Mesothelial cell of epicardium (in vitro differentiated cells): ENCODE data around the gene PCSK5. TPM values are rescaled to one million over a fixed set of nuclear protein-coding genes. Genes with fewer than 3 reads are reported as not detected.

Experiments used
- DNase-seq, 2 experiments: peaks; one replicate each; pipeline ENCODE4 v3.0.0; 2021; ENCODE audit warnings: low spot score in 2 of 2; ENCODE audit not compliant: unreplicated experiment in 2 of 2
- H3K27ac Mint-ChIP-seq: 2 replicates; pipeline ENCODE4 v1.8.0; 2021; ENCODE audit warnings: mixed read lengths
- H3K27me3 Mint-ChIP-seq: 2 replicates; pipeline ENCODE4 v1.8.0; 2021; ENCODE audit warnings: low read depth, mixed read lengths
- H3K36me3 Mint-ChIP-seq: 2 replicates; pipeline ENCODE4 v1.8.0; 2021; ENCODE audit warnings: mixed read lengths
- H3K4me1 Mint-ChIP-seq: 2 replicates; pipeline ENCODE4 v1.8.0; 2021; ENCODE audit warnings: mixed read lengths
- H3K4me3 Mint-ChIP-seq: 2 replicates; pipeline ENCODE4 v1.8.0; 2021; ENCODE audit warnings: mild to moderate bottlenecking, moderate library complexity, mixed read lengths
- H3K9me3 Mint-ChIP-seq: 2 replicates; pipeline ENCODE4 v1.8.0; 2021; ENCODE audit warnings: mixed read lengths
- total RNA-seq: library from RNA; stranded (reverse); gene quantifications from 3 replicates; pipeline ENCODE4 v1.2.1, GENCODE V29; 2021
- TF ChIP-seq, protein P1 (sequence below): fragments of 200-600 bp; sonication (generic); IDR thresholded peaks from one replicate; pipeline ENCODE4 v1.5.0; 2021; ENCODE audit warnings: antibody characterized with exemption; ENCODE audit not compliant: unreplicated experiment

The PCSK5 gene
- total RNA-seq, 1 donor from 2014 or later: 15.7 TPM

DNA sequence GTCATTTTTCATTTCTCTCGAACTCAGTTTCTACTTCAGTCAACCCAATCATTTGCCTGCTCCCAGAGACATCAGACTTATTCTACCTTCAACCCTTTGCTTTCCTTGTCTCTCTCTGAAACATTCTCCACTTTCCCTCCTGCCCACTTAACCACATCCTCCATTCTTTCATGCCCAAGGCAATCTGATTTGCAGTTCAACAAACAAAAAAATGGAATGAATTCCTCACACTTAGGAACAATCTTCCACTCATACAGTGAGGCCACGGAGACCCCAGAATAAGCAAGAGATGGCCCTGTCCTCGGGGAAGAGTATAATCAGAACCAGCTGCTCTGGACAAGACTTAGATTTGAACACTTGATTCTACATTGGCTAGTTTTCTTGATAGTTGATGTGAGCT, 323.3 kb downstream of the PCSK5 start:
- DNase-seq: no peak
- Mint-ChIP-seq H3K4me3 (no peak overlapping the region), H3K27me3 (no peaks in the 10 kb centered on the region), H3K9me3 (peaks cover 5% of the 10 kb centered on the region), H3K27ac (no peak overlapping the region), H3K36me3 (no peaks in the 10 kb centered on the region), H3K4me1 (peaks cover 10% of the 10 kb centered on the region)
- TF ChIP-seq, protein P1, sequence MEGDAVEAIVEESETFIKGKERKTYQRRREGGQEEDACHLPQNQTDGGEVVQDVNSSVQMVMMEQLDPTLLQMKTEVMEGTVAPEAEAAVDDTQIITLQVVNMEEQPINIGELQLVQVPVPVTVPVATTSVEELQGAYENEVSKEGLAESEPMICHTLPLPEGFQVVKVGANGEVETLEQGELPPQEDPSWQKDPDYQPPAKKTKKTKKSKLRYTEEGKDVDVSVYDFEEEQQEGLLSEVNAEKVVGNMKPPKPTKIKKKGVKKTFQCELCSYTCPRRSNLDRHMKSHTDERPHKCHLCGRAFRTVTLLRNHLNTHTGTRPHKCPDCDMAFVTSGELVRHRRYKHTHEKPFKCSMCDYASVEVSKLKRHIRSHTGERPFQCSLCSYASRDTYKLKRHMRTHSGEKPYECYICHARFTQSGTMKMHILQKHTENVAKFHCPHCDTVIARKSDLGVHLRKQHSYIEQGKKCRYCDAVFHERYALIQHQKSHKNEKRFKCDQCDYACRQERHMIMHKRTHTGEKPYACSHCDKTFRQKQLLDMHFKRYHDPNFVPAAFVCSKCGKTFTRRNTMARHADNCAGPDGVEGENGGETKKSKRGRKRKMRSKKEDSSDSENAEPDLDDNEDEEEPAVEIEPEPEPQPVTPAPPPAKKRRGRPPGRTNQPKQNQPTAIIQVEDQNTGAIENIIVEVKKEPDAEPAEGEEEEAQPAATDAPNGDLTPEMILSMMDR: no peak

DNA sequence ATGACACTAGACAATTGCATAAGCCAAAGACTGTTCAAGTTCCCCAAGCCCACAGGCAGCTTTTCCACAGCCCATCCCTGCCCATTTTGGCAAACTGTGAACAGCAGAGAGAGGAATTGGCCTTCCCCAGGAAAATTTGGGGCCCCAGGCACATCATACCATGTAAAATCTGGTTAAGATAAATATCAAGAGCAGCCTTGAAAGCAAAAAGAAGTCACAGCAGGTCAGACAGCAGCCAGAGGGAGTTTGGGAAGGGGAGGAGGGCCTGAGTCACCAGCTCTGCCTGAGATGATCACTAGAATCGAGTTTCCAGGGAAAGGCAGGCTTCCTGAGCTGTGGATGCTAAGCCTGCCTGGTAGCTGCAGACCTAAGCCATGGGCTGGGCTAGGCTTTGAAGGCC, 324.6 kb downstream of the PCSK5 start:
- Mint-ChIP-seq H3K9me3 (peaks cover 5% of the 10 kb centered on the region), H3K27me3 (no peaks in the 10 kb centered on the region), H3K36me3 (no peaks in the 10 kb centered on the region), H3K4me3 (no peak overlapping the region), H3K27ac (no peak overlapping the region), H3K4me1 (peaks cover 14% of the 10 kb centered on the region)
- TF ChIP-seq, protein P1: no peak
- DNase-seq: no peak

DNA sequence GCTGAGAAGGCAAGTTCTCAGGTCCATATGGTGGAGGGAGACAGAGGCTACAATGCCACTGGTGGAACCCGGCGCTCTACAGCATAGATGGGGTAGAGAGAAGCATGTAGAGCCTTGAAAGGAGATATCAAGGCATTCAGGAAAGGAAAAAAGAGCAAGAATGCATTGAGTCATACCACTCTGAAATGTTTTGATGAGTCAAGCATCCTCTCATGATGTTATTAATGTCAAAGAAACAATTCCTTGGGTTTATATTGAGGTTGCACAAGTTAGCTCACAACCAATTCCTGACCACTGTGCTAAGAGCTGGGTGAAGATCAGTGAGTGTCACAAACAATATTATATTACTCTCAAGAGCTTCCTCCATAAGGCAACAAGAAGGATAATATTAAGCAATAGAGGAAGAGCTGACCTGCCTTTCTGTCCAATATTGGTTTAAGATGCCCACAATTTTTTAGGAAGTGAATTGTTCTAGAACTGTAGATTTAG, 325.7 kb downstream of the PCSK5 start:
- Mint-ChIP-seq H3K27me3 (no peaks in the 10 kb centered on the region), H3K36me3 (no peaks in the 10 kb centered on the region), H3K4me1 (peaks cover 14% of the 10 kb centered on the region), H3K27ac (no peak overlapping the region), H3K9me3 (peaks cover 5% of the 10 kb centered on the region), H3K4me3 (no peak overlapping the region)
- no peak for DNase-seq
- TF ChIP-seq, protein P1: no peak

DNA sequence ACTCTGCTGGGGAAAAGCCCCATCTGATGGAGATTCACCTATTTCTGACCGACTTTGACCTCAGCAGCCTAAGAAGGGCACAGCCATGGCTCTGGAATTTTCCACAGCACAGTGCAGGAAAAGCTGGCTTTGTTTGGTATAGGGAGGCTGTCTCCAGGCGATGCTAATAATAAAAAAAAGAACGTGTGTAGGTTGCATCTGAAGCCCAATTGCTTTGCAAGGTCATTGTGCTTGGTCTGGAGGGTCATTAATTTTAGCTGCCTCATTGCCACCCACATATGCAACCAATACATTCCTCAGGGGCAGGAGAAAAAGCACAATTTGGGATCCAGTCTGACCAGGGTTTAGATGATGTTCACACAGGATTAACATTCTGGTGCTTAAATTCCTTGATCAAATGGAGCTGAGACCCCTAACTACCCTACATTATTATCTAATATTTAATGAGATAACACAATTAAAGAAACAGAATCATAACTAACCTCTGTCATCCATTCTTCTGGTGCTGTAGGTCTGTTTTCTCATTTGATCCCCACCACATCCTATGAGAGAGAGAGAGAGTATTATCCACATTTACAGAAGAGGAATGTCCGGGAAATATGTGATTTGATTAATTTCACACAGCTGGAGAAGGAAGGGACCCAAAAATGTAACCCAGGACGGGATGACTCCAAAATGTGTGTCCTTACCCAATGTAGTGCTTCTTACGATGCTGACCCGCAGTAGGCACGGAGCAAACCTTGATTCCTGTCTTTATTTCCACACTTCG, 327.8 kb downstream of the PCSK5 start:
- Mint-ChIP-seq H3K4me1 (peaks cover 16% of the 10 kb centered on the region), H3K4me3 (no peak overlapping the region), H3K27ac (no peak overlapping the region), H3K27me3 (no peaks in the 10 kb centered on the region), H3K36me3 (no peaks in the 10 kb centered on the region), H3K9me3 (peaks cover 5% of the 10 kb centered on the region)
- no peak for DNase-seq
- TF ChIP-seq, protein P1: no peak

DNA sequence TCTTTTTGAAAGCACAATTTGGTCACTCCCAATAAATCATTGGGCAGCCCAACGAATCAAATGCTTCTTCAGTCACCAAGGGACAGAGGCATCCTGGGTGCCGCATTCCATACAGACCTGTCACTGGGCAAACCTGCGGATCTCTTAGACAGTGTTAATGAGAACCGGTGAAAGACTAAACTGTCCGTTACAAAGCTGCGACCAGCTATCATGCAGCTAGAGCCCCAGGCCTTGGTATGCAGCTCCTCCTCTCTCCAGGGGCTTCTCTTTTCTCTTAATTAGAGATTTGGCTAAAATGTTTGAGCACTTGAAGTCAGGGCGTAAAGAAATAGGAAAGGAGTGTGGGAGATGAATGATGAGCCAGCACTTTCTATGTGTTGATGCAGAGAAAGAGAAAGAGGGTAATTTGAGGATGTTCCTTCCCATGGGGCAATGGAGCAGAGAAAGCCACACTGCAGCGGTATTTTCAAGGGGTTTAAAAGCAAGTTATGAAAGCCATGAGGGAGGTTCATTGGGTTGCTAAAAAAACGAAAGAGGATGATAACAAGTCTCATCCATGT, 328.5 kb downstream of the PCSK5 start:
- H3K9me3 Mint-ChIP-seq: no peaks in the 10 kb centered on the region
- no peaks in the 10 kb centered on the region for H3K36me3 Mint-ChIP-seq
- TF ChIP-seq, protein P1: no peak
- peaks cover 22% of the 10 kb centered on the region for H3K4me1 Mint-ChIP-seq
- no peaks in the 10 kb centered on the region for H3K27me3 Mint-ChIP-seq
- no peak overlapping the region for H3K27ac Mint-ChIP-seq
- no peak overlapping the region for H3K4me3 Mint-ChIP-seq
- DNase-seq: no peak
